ENCODE data around the gene C11orf16.

The C11orf16 gene

GRCh38 chr11:8927233-8927632 lies 5.5 kb downstream of the C11orf16 start:
- no peak for TF ChIP-seq CTCF (IDR thresholded peaks at IDR 0.05; ENCODE audit: extremely low read depth, insufficient read depth, missing control alignments)
- in situ Hi-C loops (cut with MboI; ENCODE audit: low pct_unique_long_range_greater_than_20kb, low sequenced_read_pairs, unreplicated experiment), result no loop called here
- DNase-seq (ENCODE audit: low spot score), result no peak

GRCh38 chr11:8926236-8926635 lies 6.5 kb downstream of the C11orf16 start:
- in situ Hi-C loops (cut with MboI; ENCODE audit: low pct_unique_long_range_greater_than_20kb, low sequenced_read_pairs, unreplicated experiment), result no loop called here
- no peak for TF ChIP-seq CTCF (IDR thresholded peaks at IDR 0.05; ENCODE audit: extremely low read depth, insufficient read depth, missing control alignments)
- no peak for DNase-seq (ENCODE audit: low spot score)

GRCh38 chr11:8925711-8926110 lies 7.0 kb downstream of the C11orf16 start:
- TF ChIP-seq CTCF (IDR thresholded peaks at IDR 0.05; ENCODE audit: extremely low read depth, insufficient read depth, missing control alignments), result no peak
- DNase-seq (ENCODE audit: low spot score), result no peak
- in situ Hi-C loops (cut with MboI; ENCODE audit: low pct_unique_long_range_greater_than_20kb, low sequenced_read_pairs, unreplicated experiment), result no loop called here

- in situ Hi-C loops (cut with MboI; ENCODE audit: low pct_unique_long_range_greater_than_20kb, low sequenced_read_pairs, unreplicated experiment), result no loop called here
- no peak for DNase-seq (ENCODE audit: low spot score)
- no peak for TF ChIP-seq CTCF (IDR thresholded peaks at IDR 0.05; ENCODE audit: extremely low read depth, insufficient read depth, missing control alignments)
These were observed 10.1 kb downstream of the C11orf16 start for GRCh38 chr11:8922691-8923090.

GRCh38 chr11:8917157-8917825 lies 15.5 kb downstream of the C11orf16 start:
- no peak for TF ChIP-seq CTCF (IDR thresholded peaks at IDR 0.05; ENCODE audit: extremely low read depth, insufficient read depth, missing control alignments)
- no peak for DNase-seq (ENCODE audit: low spot score)
- in situ Hi-C loops (cut with MboI; ENCODE audit: low pct_unique_long_range_greater_than_20kb, low sequenced_read_pairs, unreplicated experiment), result no loop called here

GRCh38 chr11:8914661-8915018 lies 18.1 kb downstream of the C11orf16 start:
- no peak for TF ChIP-seq CTCF (IDR thresholded peaks at IDR 0.05; ENCODE audit: extremely low read depth, insufficient read depth, missing control alignments)
- no peak for DNase-seq (ENCODE audit: low spot score)
- in situ Hi-C loops (cut with MboI; ENCODE audit: low pct_unique_long_range_greater_than_20kb, low sequenced_read_pairs, unreplicated experiment), result no loop called here
